MM.1S (cell line): ENCODE measurements around the gene MACROD1.

ENCODE experiments used
- CTCF ChIP-seq: fragments of 300-600 bp; sonication (generic); IDR thresholded peaks from 2 replicates; pipeline ENCODE4 v1.5.1; 2016; ENCODE audit warnings: antibody characterized with exemption, low read length, mixed read lengths
- EZH2 ChIP-seq: fragments of 300-600 bp; sonication (generic); optimal IDR thresholded peaks from 2 replicates; pipeline ENCODE3; 2017; ENCODE audit warnings: low read depth, mild to moderate bottlenecking, antibody characterized with exemption, low read length, mixed read lengths

- TF ChIP-seq CTCF = no peak
- TF ChIP-seq EZH2 = no peak
These were observed 144.7 kb downstream of the MACROD1 start for GRCh38 chr11:64020976-64021756.
